Caco-2 (cell line): ENCODE data around the gene VWA8. TPM values are rescaled to one million over a fixed set of nuclear protein-coding genes. Genes with fewer than 3 reads are reported as not detected.

Experiments used
- BruUV-seq: library from RNA; stranded (reverse); fragments of 400-500 nt; replicated peaks from 2 replicates; lab custom pipeline; 2021; lab: Mats Ljungman, UMichigan
- CTCF ChIA-PET: fragments of 300-600 bp; sonication (Branson Sonifier 250); formaldehyde crosslinking; loops from one replicate; lab custom pipeline; 2022; ENCODE audit warnings: antibody characterized with exemption; lab: Charles Lee
- POLR2A ChIA-PET: fragments of 300-600 bp; sonication (Branson Sonifier 250); formaldehyde crosslinking; loops from one replicate; lab custom pipeline; 2022; ENCODE audit warnings: antibody characterized with exemption; lab: Charles Lee
- DNase-seq, 2 experiments: peaks; one replicate each; pipeline versions ENCODE4 v3.0.0 to v3.0.0-alpha.2; 2020 to 2022
- H3K27me3 ChIP-seq: replicated peaks from 2 replicates; pipeline ENCODE4 v1.6.0; 2011; ENCODE audit warnings: low read length; ENCODE audit not compliant: control insufficient read depth, insufficient read depth
- H3K36me3 ChIP-seq: 2 replicates; pipeline ENCODE4 v1.5.1; 2011; ENCODE audit warnings: low read length; ENCODE audit not compliant: control insufficient read depth, insufficient read depth
- H3K4me1 ChIP-seq: fragments of 250-450 bp; sonication (Bioruptor Pico); 2 replicates; pipeline ENCODE4 v1.5.1; 2020; ENCODE audit warnings: mild to moderate bottlenecking
- H3K4me3 ChIP-seq: 2 replicates; pipeline ENCODE4 v1.5.1; 2011; ENCODE audit warnings: low read depth, mild to moderate bottlenecking, control low read depth, low read length
- H3K9me3 ChIP-seq: fragments of 250-450 bp; sonication (Bioruptor Pico); 2 replicates; pipeline ENCODE4 v1.5.1; 2020; ENCODE audit warnings: mild to moderate bottlenecking, moderate library complexity
- H3K27ac Mint-ChIP-seq: one replicate; pipeline ENCODE4 v1.8.0; 2022; ENCODE audit warnings: mixed read lengths; ENCODE audit not compliant: unreplicated experiment
- H3K27me3 Mint-ChIP-seq: one replicate; pipeline ENCODE4 v1.8.0; 2022; ENCODE audit warnings: mixed read lengths; ENCODE audit not compliant: insufficient read depth, unreplicated experiment
- H3K36me3 Mint-ChIP-seq: one replicate; pipeline ENCODE4 v1.8.0; 2022; ENCODE audit warnings: mild to moderate bottlenecking, mixed read lengths; ENCODE audit not compliant: insufficient read depth, unreplicated experiment
- H3K4me1 Mint-ChIP-seq: one replicate; pipeline ENCODE4 v1.8.0; 2022; ENCODE audit warnings: low read depth, mixed read lengths; ENCODE audit not compliant: unreplicated experiment
- H3K4me3 Mint-ChIP-seq: one replicate; pipeline ENCODE4 v1.8.0; 2022; ENCODE audit warnings: mild to moderate bottlenecking, moderate library complexity, mixed read lengths; ENCODE audit not compliant: unreplicated experiment
- H3K9me3 Mint-ChIP-seq: one replicate; pipeline ENCODE4 v1.8.0; 2022; ENCODE audit warnings: mixed read lengths; ENCODE audit not compliant: unreplicated experiment
- CTCF ChIP-seq, 2 experiments: fragments of 200-600 bp in 1 of 2; IDR thresholded peaks; 1 replicate in 1 of 2; 2 replicates in 1 of 2; pipeline versions ENCODE4 v1.5.1 to v1.8.0; 2011 to 2022; ENCODE audit warnings: antibody characterized with exemption in 1 of 2, control low read depth in 1 of 2, inconsistent platforms in 1 of 2, low read depth in 1 of 2, low read length in 1 of 2, mild to moderate bottlenecking in 1 of 2, moderate library complexity in 1 of 2; ENCODE audit not compliant: insufficient read depth in 1 of 2, severe bottlenecking in 1 of 2, unreplicated experiment in 1 of 2
- intact Hi-C: fragments of 100-400 bp; cut with micrococcal nuclease; formaldehyde crosslinking; loops from one replicate; pipeline ENCODE4 v1.10.0; 2022; ENCODE audit not compliant: unreplicated experiment
- total RNA-seq: library from RNA; stranded (reverse); gene quantifications from 2 replicates; pipeline ENCODE4 v1.2.3, GENCODE V29; 2022

The VWA8 gene
- total RNA-seq, 1 experiment from 2014 or later = 20.7 TPM

DNA sequence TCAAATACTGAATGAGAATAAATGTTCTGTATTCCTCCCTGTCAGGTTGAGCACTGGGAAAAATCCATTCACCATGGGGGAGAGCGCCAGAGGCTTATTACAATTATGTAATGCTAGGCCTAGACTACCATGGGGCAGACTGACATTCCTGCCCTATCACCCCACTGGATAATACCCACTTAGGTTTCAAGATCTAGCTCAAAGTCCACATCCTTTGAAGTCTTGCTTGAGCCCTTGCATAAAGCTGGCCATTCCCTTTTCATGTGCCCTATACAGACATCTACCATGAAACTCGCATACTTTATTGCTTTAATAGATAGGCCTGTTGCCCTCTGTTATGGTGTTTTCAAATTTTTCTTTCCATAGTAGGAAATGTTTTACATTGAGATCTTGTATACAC is 354.3 kb downstream of the VWA8 start:
- no peak overlapping the region for H3K4me3 Mint-ChIP-seq
- H3K27ac Mint-ChIP-seq = peak overlapping the region; percentile 87
- Histone ChIP-seq H3K27me3 (no peaks in the 10 kb centered on the region), H3K4me3 (no peak overlapping the region), H3K9me3 (no peaks in the 10 kb centered on the region), H3K4me1 (peaks cover 87% of the 10 kb centered on the region), H3K36me3 (no peaks in the 10 kb centered on the region)
- TF ChIP-seq CTCF (IDR thresholded peaks at IDR 0.05; ENCODE audit: insufficient read depth in 1 of 2, low read depth in 1 of 2, low read length in 1 of 2, severe bottlenecking in 1 of 2, unreplicated experiment in 1 of 2) = no peak
- intact Hi-C loops = loop anchor here (1.0 to 2.0 kb wide), 4 partner anchors 8 to 148 kb away; no protein-coding TSS in a partner anchor
- ChIA-PET CTCF (interaction anchor here (0.6 to 1.3 kb wide), 5 partner anchors 16 to 148 kb away, joined by 3 to 9 read pairs (median 3); no protein-coding TSS in a partner anchor), POLR2A (interaction anchor here (1.0 to 1.8 kb wide), 3 partner anchors 16 to 42 kb away, joined by 5 to 9 read pairs (median 5); no protein-coding TSS in a partner anchor)
- DNase-seq = peak; percentile 88 to 91
- no peaks in the 10 kb centered on the region for H3K27me3 Mint-ChIP-seq
- H3K36me3 Mint-ChIP-seq = peaks cover 30% of the 10 kb centered on the region
- no peaks in the 10 kb centered on the region for H3K9me3 Mint-ChIP-seq
- H3K4me1 Mint-ChIP-seq = peaks cover 55% of the 10 kb centered on the region
- BruUV-seq = no TSS peak

- Mint-ChIP-seq H3K27ac (peak overlapping the region; percentile 87), H3K4me3 (peak overlapping the region; percentile 56), H3K9me3 (peaks cover 8% of the 10 kb centered on the region), H3K4me1 (peaks cover 53% of the 10 kb centered on the region), H3K36me3 (peaks cover 24% of the 10 kb centered on the region), H3K27me3 (no peaks in the 10 kb centered on the region)
- no peaks in the 10 kb centered on the region for H3K36me3 ChIP-seq
- no peak overlapping the region for H3K4me3 ChIP-seq
- peak; percentile 41 to 62 for DNase-seq
- ChIA-PET CTCF (interaction anchor here (0.8 to 1.3 kb wide), 6 partner anchors 8 to 147 kb away, joined by 3 to 9 read pairs (median 4); no protein-coding TSS in a partner anchor), POLR2A (interaction anchor here (1.2 to 1.3 kb wide), 2 partner anchors 8 to 43 kb away, joined by 3 to 9 read pairs; no protein-coding TSS in a partner anchor)
- no peaks in the 10 kb centered on the region for H3K27me3 ChIP-seq
- no peak for TF ChIP-seq CTCF (IDR thresholded peaks at IDR 0.05; ENCODE audit: insufficient read depth in 1 of 2, low read depth in 1 of 2, low read length in 1 of 2, severe bottlenecking in 1 of 2, unreplicated experiment in 1 of 2)
- peaks cover 77% of the 10 kb centered on the region for H3K4me1 ChIP-seq
- intact Hi-C loops = loop anchor here (1.0 to 2.0 kb wide), 4 partner anchors 9 to 147 kb away; no protein-coding TSS in a partner anchor
- H3K9me3 ChIP-seq = no peaks in the 10 kb centered on the region
- BruUV-seq = no TSS peak
Observed at GRCh38 chr13:41605319-41606285, 355.3 kb downstream of the VWA8 start.

- DNase-seq = no peak
- peaks cover 13% of the 10 kb centered on the region for H3K36me3 Mint-ChIP-seq
- H3K27me3 Mint-ChIP-seq = no peaks in the 10 kb centered on the region
- peaks cover 16% of the 10 kb centered on the region for H3K9me3 Mint-ChIP-seq
- TF ChIP-seq CTCF (IDR thresholded peaks at IDR 0.05; ENCODE audit: insufficient read depth in 1 of 2, low read depth in 1 of 2, low read length in 1 of 2, severe bottlenecking in 1 of 2, unreplicated experiment in 1 of 2) = no peak
- POLR2A ChIA-PET = no interaction called here
- no peak overlapping the region for H3K4me3 ChIP-seq
- H3K36me3 ChIP-seq = no peaks in the 10 kb centered on the region; the same call in 1 of the 2 replicates
- CTCF ChIA-PET = no interaction called here
- H3K9me3 ChIP-seq = no peaks in the 10 kb centered on the region
- H3K4me3 Mint-ChIP-seq = no peak overlapping the region
- peaks cover 52% of the 10 kb centered on the region for H3K4me1 Mint-ChIP-seq
- H3K27ac Mint-ChIP-seq = peak overlapping the region; percentile 56
- intact Hi-C loops = no loop called here
- H3K4me1 ChIP-seq = peaks cover 60% of the 10 kb centered on the region
- no TSS peak for BruUV-seq
- H3K27me3 ChIP-seq = no peaks in the 10 kb centered on the region
Observed at GRCh38 chr13:41603917-41604316, 357.0 kb downstream of the VWA8 start.
